Neural cell (in vitro differentiated cells): ENCODE data around the gene GPR85. TPM values are rescaled to one million over a fixed set of nuclear protein-coding genes. Genes with fewer than 3 reads are reported as not detected.
"Not testable (repeated sequence)": the region's sequence is repeated elsewhere in the genome, so short reads cannot be mapped to it uniquely, and the experiment has no call there.

ENCODE experiments used
- H2AFZ ChIP-seq: fragments of 200-600, 300-800 bp; sonication (generic), shearing (Covaris generic); 2 replicates; pipeline ENCODE4 v1.6.0; 2014; ENCODE audit warnings: low read depth, mild to moderate bottlenecking, antibody characterized with exemption, low read length, moderate library complexity
- H3F3A ChIP-seq: fragments of 200-600 bp; shearing (Covaris generic); 2 replicates; pipeline ENCODE4 v1.6.1; 2016; ENCODE audit warnings: mild to moderate bottlenecking, moderate library complexity, mixed read lengths, antibody characterized with exemption, low read length; ENCODE audit not compliant: insufficient read depth, poor library complexity, severe bottlenecking
- H3K27ac ChIP-seq: fragments of 200-600, 300-800 bp; sonication (generic), shearing (Covaris generic); 2 replicates; pipeline ENCODE4 v1.5.1; 2014; ENCODE audit warnings: mild to moderate bottlenecking, low read length, moderate library complexity
- H3K27me3 ChIP-seq: fragments of 300-800, 200-600 bp; sonication (generic), shearing (Covaris generic); 2 replicates; pipeline ENCODE4 v1.6.0; 2014; ENCODE audit warnings: mild to moderate bottlenecking, low read depth, low read length, moderate library complexity; ENCODE audit not compliant: insufficient read depth
- H3K36me3 ChIP-seq: fragments of 300-800, 200-600 bp; sonication (generic), shearing (Covaris generic); 2 replicates; pipeline ENCODE4 v1.5.1; 2014; ENCODE audit warnings: mild to moderate bottlenecking, antibody characterized with exemption, low read length, moderate library complexity; ENCODE audit not compliant: insufficient read depth
- H3K4me2 ChIP-seq: fragments of 300-800, 200-600 bp; sonication (generic), shearing (Covaris generic); 2 replicates; pipeline ENCODE4 v1.6.0; 2014; ENCODE audit warnings: mild to moderate bottlenecking, low read length
- H3K4me3 ChIP-seq: fragments of 300-800, 200-600 bp; sonication (generic), shearing (Covaris generic); 2 replicates; pipeline ENCODE4 v1.5.1; 2014; ENCODE audit warnings: mild to moderate bottlenecking, low read length, moderate library complexity
- H3K79me2 ChIP-seq: fragments of 200-600 bp; shearing (Covaris generic); replicated peaks from 2 replicates; pipeline ENCODE4 v1.6.0; 2014; ENCODE audit warnings: mild to moderate bottlenecking, low read length, moderate library complexity; ENCODE audit not compliant: insufficient read depth
- H3K9ac ChIP-seq: fragments of 300-800, 200-600 bp; sonication (generic), shearing (Covaris generic); 2 replicates; pipeline ENCODE4 v1.6.1; 2016; ENCODE audit warnings: mild to moderate bottlenecking, low read length, mixed read lengths
- H3K9me2 ChIP-seq: fragments of 200-600 bp; shearing (Covaris generic); 2 replicates; pipeline ENCODE4 v1.6.1; 2016; ENCODE audit warnings: mild to moderate bottlenecking, low read length, mixed read lengths; ENCODE audit not compliant: insufficient read depth
- H3K9me3 ChIP-seq: fragments of 200-600, 300-800 bp; sonication (generic), shearing (Covaris generic); 2 replicates; pipeline ENCODE4 v1.6.1; 2016; ENCODE audit warnings: mild to moderate bottlenecking, mixed run types, low read length, moderate library complexity, mixed read lengths
- H4K20me1 ChIP-seq: fragments of 200-600 bp; shearing (Covaris generic); 2 replicates; pipeline ENCODE4 v1.6.1; 2016; ENCODE audit warnings: mild to moderate bottlenecking, mixed run types; ENCODE audit not compliant: insufficient read depth
- EP300 ChIP-seq: fragments of 450-650 bp; conservative IDR thresholded peaks from 2 replicates; pipeline ENCODE4 v1.6.1; 2014; ENCODE audit warnings: antibody characterized with exemption, mild to moderate bottlenecking, moderate library complexity; ENCODE audit not compliant: poor library complexity, severe bottlenecking
- EZH2 ChIP-seq: fragments of 200-600, 300-800 bp; shearing (Covaris generic), sonication (generic); IDR thresholded peaks from 2 replicates; pipeline ENCODE4 v1.6.1; 2014; ENCODE audit warnings: antibody characterized with exemption, low read length, borderline replicate concordance, mild to moderate bottlenecking; ENCODE audit not compliant: insufficient read depth, poor library complexity, severe bottlenecking
- MXI1 ChIP-seq: fragments of 450-650 bp; conservative IDR thresholded peaks from 2 replicates; pipeline ENCODE4 v1.6.1; 2014; ENCODE audit warnings: antibody characterized with exemption, mild to moderate bottlenecking; ENCODE audit not compliant: poor library complexity, severe bottlenecking
- POLR2AphosphoS5 ChIP-seq: IDR thresholded peaks from 2 replicates; pipeline ENCODE4 v1.6.1; 2012
- RAD21 ChIP-seq: fragments of 450-650 bp; conservative IDR thresholded peaks from 2 replicates; pipeline ENCODE4 v1.6.1; 2014; ENCODE audit warnings: antibody characterized with exemption, mild to moderate bottlenecking, moderate library complexity
- SMC3 ChIP-seq: fragments of 450-650 bp; conservative IDR thresholded peaks from 2 replicates; pipeline ENCODE4 v1.6.1; 2014; ENCODE audit warnings: antibody characterized with exemption, mild to moderate bottlenecking, moderate library complexity; ENCODE audit not compliant: poor library complexity
- TAF1 ChIP-seq: IDR thresholded peaks from 2 replicates; pipeline ENCODE4 v1.6.1; 2012; ENCODE audit warnings: low read depth
- polyA plus RNA-seq: library from polyadenylated mRNA; depleted of rRNA; stranded (reverse); fragments of >200 nt; gene quantifications from 2 replicates; pipeline ENCODE4 v1.2.3, GENCODE V29; 2014
- TF ChIP-seq, protein P1 (sequence below): fragments of 450-650 bp; IDR thresholded peaks from 2 replicates; pipeline ENCODE4 v1.5.1; 2014; ENCODE audit warnings: antibody characterized with exemption, mild to moderate bottlenecking, moderate library complexity; ENCODE audit not compliant: poor library complexity, severe bottlenecking

The GPR85 gene
- polyA plus RNA-seq, 1 donor from 2014 or later, result 85.5 TPM

DNA sequence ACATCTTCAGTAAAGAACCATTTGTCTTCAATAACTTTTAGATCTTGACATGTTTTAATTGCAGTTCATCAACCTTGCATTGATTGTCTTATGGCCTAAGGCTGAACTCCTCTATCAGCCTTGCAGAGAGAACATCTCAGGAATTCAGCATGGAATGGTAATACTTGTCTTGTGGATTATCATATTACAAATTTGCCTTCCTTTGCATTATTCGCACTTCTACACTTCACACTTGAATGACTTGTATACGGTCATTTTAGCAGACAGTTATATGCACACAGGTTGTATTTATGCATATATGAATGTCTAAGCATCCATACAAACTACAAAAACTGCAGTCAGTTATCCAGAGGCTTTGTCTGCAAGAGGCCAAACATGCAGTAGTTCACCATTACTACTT, 31.7 kb downstream of the GPR85 start:
- H3F3A ChIP-seq, result no peaks in the 10 kb centered on the region
- H3K27me3 ChIP-seq, result no peaks in the 10 kb centered on the region
- H4K20me1 ChIP-seq, result no peaks in the 10 kb centered on the region
- no peaks in the 10 kb centered on the region for H3K9me2 ChIP-seq
- no peak overlapping the region for H3K27ac ChIP-seq
- no peak overlapping the region for H3K4me3 ChIP-seq
- H2AFZ ChIP-seq, result no peak overlapping the region
- no peaks in the 10 kb centered on the region for H3K79me2 ChIP-seq
- no peaks in the 10 kb centered on the region for H3K36me3 ChIP-seq
- TF ChIP-seq RAD21 (no peak), MXI1 (no peak), EZH2 (no peak), EP300 (no peak), POLR2AphosphoS5 (no peak)
- H3K9me3 ChIP-seq, result no peaks in the 10 kb centered on the region
- H3K4me2 ChIP-seq, result no peak overlapping the region
- no peak overlapping the region for H3K9ac ChIP-seq

DNA sequence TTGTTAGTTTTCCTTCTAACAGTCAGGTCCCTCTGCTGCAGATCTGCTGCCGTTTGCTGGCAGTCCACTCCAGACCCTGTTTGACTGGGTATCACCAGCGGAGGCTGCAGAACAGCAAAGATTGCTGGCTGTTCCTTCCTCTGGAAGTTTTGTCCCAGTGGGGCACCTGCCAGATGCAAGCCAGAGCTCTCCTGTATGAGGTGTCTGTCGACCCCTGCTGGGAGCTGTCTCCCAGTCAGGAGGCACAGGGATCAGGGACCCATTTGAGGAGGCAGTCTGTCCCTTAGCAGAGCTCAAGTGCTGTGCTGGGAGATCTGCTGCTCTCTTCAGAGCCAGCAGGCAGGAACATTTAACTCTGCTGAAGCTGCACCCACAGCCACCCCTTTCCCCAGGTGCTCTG, 32.4 kb downstream of the GPR85 start:
- not testable (repeated sequence) for H3F3A ChIP-seq, H4K20me1 ChIP-seq, H3K79me2 ChIP-seq, H3K27me3 ChIP-seq, H2AFZ ChIP-seq, H3K9ac ChIP-seq, H3K4me3 ChIP-seq, H3K4me2 ChIP-seq, H3K27ac ChIP-seq, H3K9me3 ChIP-seq, H3K9me2 ChIP-seq, H3K36me3 ChIP-seq

DNA sequence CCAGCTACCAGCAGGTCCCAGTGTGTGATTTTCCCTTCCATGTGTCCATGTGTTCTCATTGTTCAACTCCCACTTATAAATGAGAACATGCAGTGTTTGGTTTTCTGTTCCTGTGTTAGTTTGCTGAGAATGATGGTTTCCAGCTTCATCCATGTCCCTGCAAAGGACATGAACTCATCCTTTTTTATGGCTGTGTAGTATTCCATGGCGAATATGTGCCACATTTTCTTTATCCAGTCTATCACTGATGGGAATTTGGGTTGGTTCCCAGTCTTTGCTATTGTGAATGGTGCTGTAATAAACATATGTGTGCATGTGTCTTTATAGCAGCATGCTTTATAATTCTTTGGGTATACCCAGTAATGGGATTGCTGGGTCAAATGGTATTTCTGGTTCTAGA, 37.4 kb downstream of the GPR85 start:
- not testable (repeated sequence) for H4K20me1 ChIP-seq, H3K27ac ChIP-seq, H3K79me2 ChIP-seq, H3F3A ChIP-seq, H3K4me3 ChIP-seq, H2AFZ ChIP-seq, H3K9me2 ChIP-seq, H3K27me3 ChIP-seq, H3K9me3 ChIP-seq, H3K9ac ChIP-seq, H3K36me3 ChIP-seq, H3K4me2 ChIP-seq

DNA sequence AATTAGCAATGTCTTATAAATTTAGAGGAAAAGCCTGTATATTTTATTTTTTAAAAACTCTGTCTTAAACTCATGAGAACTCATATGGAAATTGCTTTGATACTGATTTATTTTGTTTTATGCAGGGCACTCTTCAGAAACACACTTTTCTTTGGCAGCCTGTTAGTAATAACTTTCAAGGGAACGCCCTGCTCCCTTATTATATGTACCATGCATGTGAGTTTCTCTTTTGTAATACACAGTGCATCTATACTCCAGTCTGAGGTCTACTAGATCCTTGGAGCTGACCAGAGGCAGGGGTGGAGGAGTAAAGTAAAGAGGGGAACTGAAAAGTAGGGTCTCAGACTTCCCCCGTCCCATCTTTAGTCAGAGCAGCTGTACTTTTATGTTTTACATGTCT, 40.2 kb downstream of the GPR85 start:
- Histone ChIP-seq H3K36me3 (no peaks in the 10 kb centered on the region), H3K9ac (no peak overlapping the region), H4K20me1 (no peaks in the 10 kb centered on the region), H3K4me3 (no peak overlapping the region), H3K27me3 (no peaks in the 10 kb centered on the region), H3K9me3 (no peaks in the 10 kb centered on the region), H3K79me2 (no peaks in the 10 kb centered on the region), H3K4me2 (no peak overlapping the region), H3K27ac (no peak overlapping the region), H3K9me2 (no peaks in the 10 kb centered on the region), H3F3A (no peaks in the 10 kb centered on the region), H2AFZ (no peak overlapping the region)
- TF ChIP-seq EP300, result no peak
- no peak for TF ChIP-seq TAF1
- no peak for TF ChIP-seq MXI1
- no peak for TF ChIP-seq SMC3
- TF ChIP-seq POLR2AphosphoS5, result no peak
- TF ChIP-seq, protein P1, sequence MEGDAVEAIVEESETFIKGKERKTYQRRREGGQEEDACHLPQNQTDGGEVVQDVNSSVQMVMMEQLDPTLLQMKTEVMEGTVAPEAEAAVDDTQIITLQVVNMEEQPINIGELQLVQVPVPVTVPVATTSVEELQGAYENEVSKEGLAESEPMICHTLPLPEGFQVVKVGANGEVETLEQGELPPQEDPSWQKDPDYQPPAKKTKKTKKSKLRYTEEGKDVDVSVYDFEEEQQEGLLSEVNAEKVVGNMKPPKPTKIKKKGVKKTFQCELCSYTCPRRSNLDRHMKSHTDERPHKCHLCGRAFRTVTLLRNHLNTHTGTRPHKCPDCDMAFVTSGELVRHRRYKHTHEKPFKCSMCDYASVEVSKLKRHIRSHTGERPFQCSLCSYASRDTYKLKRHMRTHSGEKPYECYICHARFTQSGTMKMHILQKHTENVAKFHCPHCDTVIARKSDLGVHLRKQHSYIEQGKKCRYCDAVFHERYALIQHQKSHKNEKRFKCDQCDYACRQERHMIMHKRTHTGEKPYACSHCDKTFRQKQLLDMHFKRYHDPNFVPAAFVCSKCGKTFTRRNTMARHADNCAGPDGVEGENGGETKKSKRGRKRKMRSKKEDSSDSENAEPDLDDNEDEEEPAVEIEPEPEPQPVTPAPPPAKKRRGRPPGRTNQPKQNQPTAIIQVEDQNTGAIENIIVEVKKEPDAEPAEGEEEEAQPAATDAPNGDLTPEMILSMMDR, result no peak
